HepG2 (cell line): Measurements from ENCODE around the gene LRIG1. TPM values are rescaled to one million over a fixed set of nuclear protein-coding genes. Genes with fewer than 3 reads are reported as not detected.

Source experiments
- ATAC-seq: fragments of 200-7000 bp; cut with Tn5 transposase; 3 replicates; pipeline ENCODE4 v1.9.1; 2020; ENCODE audit warnings: mild to moderate bottlenecking, moderate library complexity
- BruUV-seq: library from RNA; stranded (reverse); fragments of 400-500 nt; replicated peaks from 2 replicates; lab custom pipeline; 2021; lab: Mats Ljungman, UMichigan
- CTCF ChIA-PET: fragments of 300-600 bp; formaldehyde crosslinking; extraction: SDS; loops from one replicate; lab custom pipeline; 2021; ENCODE audit warnings: low total read pairs, inconsistent platforms, low intra/inter-chr PET ratio; lab: Yijun Ruan, JAX
- POLR2A ChIA-PET: fragments of 350-600 bp; sonication (Branson Sonifier 250); formaldehyde crosslinking; loops from one replicate; lab custom pipeline; 2020; ENCODE audit warnings: antibody characterized with exemption, inconsistent platforms; lab: Yijun Ruan, JAX
- DNase-seq: peaks from one replicate; pipeline ENCODE4 v3.0.0-alpha.2; 2015; ENCODE audit warnings: low spot score
- FAIRE-seq: peaks from 3 replicates; lab custom pipeline; 2011; peaks lifted over from hg19 to GRCh38; lab: Jason Lieb, UNC
- H2AFZ ChIP-seq: one replicate; pipeline ENCODE4 v1.6.1; 2011; ENCODE audit warnings: low read length, inconsistent platforms
- H3K27ac ChIP-seq: fragments of 300-600 bp; 3 replicates; pipeline ENCODE4 v1.8.0; 2011; ENCODE audit warnings: mixed run types, mild to moderate bottlenecking, mixed read lengths, low read length, inconsistent platforms; ENCODE audit not compliant: insufficient read depth; ENCODE audit errors: extremely low read length
- H3K27me3 ChIP-seq, 2 experiments: fragments of 200-600 bp in 1 of 2; 2 replicates in 1 of 2; 3 replicates in 1 of 2; pipeline versions ENCODE4 v1.6.0 to v1.8.0; 2011; ENCODE audit warnings: low read length in 2 of 2, mild to moderate bottlenecking in 2 of 2, moderate library complexity in 2 of 2, inconsistent platforms in 1 of 2; ENCODE audit not compliant: insufficient read depth in 2 of 2, control insufficient read depth in 1 of 2
- H3K36me3 ChIP-seq, 2 experiments: fragments of 200-600 bp in 1 of 2; replicated peaks in 1 of 2; 2 replicates in 1 of 2; 3 replicates in 1 of 2; pipeline versions ENCODE4 v1.5.1 to v1.8.0; 2011; ENCODE audit warnings: low read length in 2 of 2, inconsistent platforms in 1 of 2; ENCODE audit not compliant: insufficient read depth in 2 of 2, control insufficient read depth in 1 of 2
- H3K4me1 ChIP-seq: 2 replicates; pipeline ENCODE4 v1.5.1; 2012; ENCODE audit warnings: low read length, inconsistent platforms; ENCODE audit not compliant: insufficient read depth
- H3K4me2 ChIP-seq: 2 replicates; pipeline ENCODE4 v1.6.0; 2011; ENCODE audit warnings: low read depth, low read length, inconsistent platforms
- H3K4me3 ChIP-seq, 3 experiments: fragments of 200-600 bp in 1 of 3; sonication (generic), shearing (Covaris generic) in 1 of 3; replicated peaks in 1 of 3; 2 replicates each; pipeline ENCODE4 v1.5.1; 2011 to 2016; ENCODE audit warnings: low read length in 3 of 3, inconsistent platforms in 2 of 3, low read depth in 2 of 3, mild to moderate bottlenecking in 2 of 3, control low read depth in 1 of 3, mixed read lengths in 1 of 3; ENCODE audit not compliant: insufficient read depth in 1 of 3
- H3K79me2 ChIP-seq: one replicate; pipeline ENCODE4 v1.6.1; 2011; ENCODE audit warnings: low read length, inconsistent platforms; ENCODE audit not compliant: insufficient read depth
- H3K9ac ChIP-seq: 2 replicates; pipeline ENCODE4 v1.6.0; 2011; ENCODE audit warnings: mild to moderate bottlenecking, low read depth, low read length, inconsistent platforms; ENCODE audit not compliant: insufficient read depth
- H3K9me3 ChIP-seq: 2 replicates; pipeline ENCODE4 v1.5.1; 2012; ENCODE audit warnings: mild to moderate bottlenecking, low read length
- H4K20me1 ChIP-seq: 2 replicates; pipeline ENCODE4 v1.6.0; 2011; ENCODE audit warnings: inconsistent platforms, mild to moderate bottlenecking, low read length, moderate library complexity; ENCODE audit not compliant: insufficient read depth
- HDAC6 ChIP-seq: fragments of 200-600 bp; sonication (generic); IDR thresholded peaks from 2 replicates; pipeline ENCODE4 v1.7.0; 2017; ENCODE audit warnings: mild to moderate bottlenecking, antibody characterized with exemption, low read length, low read depth
- HNF1A ChIP-seq, 2 experiments: sonication (generic) in 1 of 2; formaldehyde crosslinking in 1 of 2; IDR thresholded peaks; 2 replicates each; pipeline versions ENCODE4 v1.4.0 to v1.6.1; 2016 to 2020; ENCODE audit warnings: borderline replicate concordance in 1 of 2, low read depth in 1 of 2, mild to moderate bottlenecking in 1 of 2, missing genetic modification reagents in 1 of 2
- MTA1 ChIP-seq: sonication (generic); formaldehyde crosslinking; IDR thresholded peaks from 2 replicates; pipeline ENCODE4 v1.4.0; 2020; ENCODE audit warnings: missing genetic modification reagents, mild to moderate bottlenecking, borderline replicate concordance
- NR2F1 ChIP-seq, 2 experiments: fragments of 450-650 bp in 1 of 2; formaldehyde crosslinking in 1 of 2; IDR thresholded peaks; 2 replicates each; pipeline versions ENCODE4 v1.5.0 to v1.6.1; 2016 to 2020; ENCODE audit warnings: mild to moderate bottlenecking in 1 of 2, missing compliant biosample characterization in 1 of 2, missing genetic modification reagents in 1 of 2, moderate library complexity in 1 of 2
- PAF1 ChIP-seq: IDR thresholded peaks from 2 replicates; pipeline ENCODE4 v1.6.1; 2016; ENCODE audit warnings: missing genetic modification reagents, missing compliant biosample characterization
- PHF21A ChIP-seq: sonication (generic); formaldehyde crosslinking; IDR thresholded peaks from 2 replicates; pipeline ENCODE4 v1.5.0; 2020; ENCODE audit warnings: mild to moderate bottlenecking, missing genetic modification reagents
- ZNF138 ChIP-seq: sonication (generic); formaldehyde crosslinking; IDR thresholded peaks from 2 replicates; pipeline ENCODE4 v1.5.0; 2020; ENCODE audit warnings: mild to moderate bottlenecking, low read depth, missing genetic modification reagents
- ZNF234 ChIP-seq: sonication (generic); formaldehyde crosslinking; conservative IDR thresholded peaks from 2 replicates; pipeline ENCODE4 v1.5.1; 2020; ENCODE audit warnings: mild to moderate bottlenecking, missing genetic modification reagents
- ZNF329 ChIP-seq: sonication (generic); formaldehyde crosslinking; IDR thresholded peaks from 2 replicates; pipeline ENCODE4 v1.9.0; 2021; ENCODE audit warnings: low read depth, mild to moderate bottlenecking, missing genetic modification reagents
- ZNF652 ChIP-seq: IDR thresholded peaks from 2 replicates; pipeline ENCODE4 v1.6.1; 2016; ENCODE audit warnings: low read depth, borderline replicate concordance
- WGBS: methylation state at CpG from one replicate; pipeline ENCODE4 v1.1.6; 2017; ENCODE audit warnings: low lambda C conversion rate; 5-methylcytosine and 5-hydroxymethylcytosine counted together
- in situ Hi-C: cut with HindIII; loops from 2 replicates; pipeline ENCODE4 v1.10.0; 2017; ENCODE audit warnings: low pct_unique_long_range_greater_than_20kb; ENCODE audit not compliant: extremely low pct_ligation_motif_present
- intact Hi-C: fragments of 100-400 bp; cut with micrococcal nuclease; formaldehyde crosslinking; loops from one replicate; pipeline ENCODE4 v1.10.0; 2022; ENCODE audit not compliant: unreplicated experiment
- polyA plus RNA-seq, 8 experiments: library from polyadenylated mRNA; depleted of rRNA in 3 of 8; stranded (reverse) in 7 of 8; unstranded in 1 of 8; fragments of >200 nt; fragmentation: Illumina TruSeq in 4 of 8; extraction: Trizol in 4 of 8; gene quantifications; 2 replicates each; pipeline versions ENCODE4 v1.2.1 to v1.2.3, GENCODE V29; 2011 to 2016; ENCODE audit warnings: low read depth in 4 of 8, missing spikeins in 1 of 8, mixed read lengths in 1 of 8; ENCODE audit not compliant: insufficient read depth in 1 of 8
- total RNA-seq, 5 experiments: library from RNA; depleted of rRNA; stranded (reverse); fragments of >200 nt; fragmentation: Illumina TruSeq; extraction: Trizol; gene quantifications; 2 replicates each; pipeline ENCODE4 v1.2.3, GENCODE V29; 2016; ENCODE audit warnings: low read depth in 1 of 5
- TF ChIP-seq, protein P1 (sequence below): sonication (generic); formaldehyde crosslinking; IDR thresholded peaks from 2 replicates; pipeline ENCODE4 v1.5.0; 2020; ENCODE audit warnings: missing genetic modification reagents

LRIG1 gene
- total and polyA plus RNA-seq, 2 of the 13 experiments (the other 11 are each of a cell fraction or from before 2014, with no cell fraction given), result 17.8 to 24.8 TPM

GRCh38 chr3:66518644-66519043, 17.8 kb upstream of the LRIG1 start:
- H3K4me3 ChIP-seq, result no peak overlapping the region
- H3K4me1 ChIP-seq, result no peaks in the 10 kb centered on the region
- in situ Hi-C loops, result no loop called here
- no peak overlapping the region for H3K9ac ChIP-seq
- BruUV-seq, result no TSS peak
- ChIA-PET CTCF (no interaction called here), POLR2A (no interaction called here)
- no peaks in the 10 kb centered on the region for H4K20me1 ChIP-seq
- H3K27me3 ChIP-seq, result peaks cover 0 to 9% of the 10 kb centered on the region in 2 experiments; a peak in 1 of 5 replicates
- H3K27ac ChIP-seq, result no peak overlapping the region
- 65% methylated on average over 3 of the region's 4 CpGs for WGBS
- ATAC-seq, result no peak
- H3K36me3 ChIP-seq, result no peaks in the 10 kb centered on the region
- intact Hi-C loops, result no loop called here
- no peaks in the 10 kb centered on the region for H3K79me2 ChIP-seq
- no peak overlapping the region for H3K4me2 ChIP-seq
- TF ChIP-seq PAF1 (CRISPR knock-in tag) (no peak), ZNF652 (CRISPR knock-in tag) (no peak), ZNF234 (CRISPR knock-in tag) (no peak), NR2F1 (CRISPR knock-in tag; IDR thresholded peaks at IDR 0.05) (no peak), ZNF329 (CRISPR knock-in tag) (no peak), ZNF138 (CRISPR knock-in tag) (no peak), HDAC6 (no peak), MTA1 (no peak), PHF21A (CRISPR knock-in tag) (no peak), HNF1A (IDR thresholded peaks at IDR 0.05; ENCODE audit: low read depth) (no peak), HNF1A (CRISPR knock-in tag; IDR thresholded peaks at IDR 0.05; ENCODE audit: borderline replicate concordance) (no peak)
- TF ChIP-seq, protein P1, sequence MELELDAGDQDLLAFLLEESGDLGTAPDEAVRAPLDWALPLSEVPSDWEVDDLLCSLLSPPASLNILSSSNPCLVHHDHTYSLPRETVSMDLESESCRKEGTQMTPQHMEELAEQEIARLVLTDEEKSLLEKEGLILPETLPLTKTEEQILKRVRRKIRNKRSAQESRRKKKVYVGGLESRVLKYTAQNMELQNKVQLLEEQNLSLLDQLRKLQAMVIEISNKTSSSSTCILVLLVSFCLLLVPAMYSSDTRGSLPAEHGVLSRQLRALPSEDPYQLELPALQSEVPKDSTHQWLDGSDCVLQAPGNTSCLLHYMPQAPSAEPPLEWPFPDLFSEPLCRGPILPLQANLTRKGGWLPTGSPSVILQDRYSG (CRISPR knock-in tag), result no peak
- no peak for FAIRE-seq
- no peak for DNase-seq
- no peak overlapping the region for H2AFZ ChIP-seq
- no peaks in the 10 kb centered on the region for H3K9me3 ChIP-seq
